Measurements from ENCODE around the gene ANG.

GRCh38 chr14:20671597-20672283, 16.8 kb upstream of the ANG start:
- TF ChIP-seq CTCF (IDR thresholded peaks at IDR 0.05; ENCODE audit: insufficient read depth, low read depth, low read length) = no peak
- no peak for TF ChIP-seq EZH2 (IDR thresholded peaks at IDR 0.05; ENCODE audit: insufficient read depth, low read length)
